GM18498 (cell line): ENCODE data around the gene NEDD8.

ENCODE experiments used
- ATAC-seq: cut with Tn5 transposase; IDR thresholded peaks from one replicate; pipeline ENCODE4 v1.9.1; 2021; ENCODE audit warnings: mild to moderate bottlenecking, moderate library complexity; ENCODE audit not compliant: unreplicated experiment

Gene NEDD8

DNA sequence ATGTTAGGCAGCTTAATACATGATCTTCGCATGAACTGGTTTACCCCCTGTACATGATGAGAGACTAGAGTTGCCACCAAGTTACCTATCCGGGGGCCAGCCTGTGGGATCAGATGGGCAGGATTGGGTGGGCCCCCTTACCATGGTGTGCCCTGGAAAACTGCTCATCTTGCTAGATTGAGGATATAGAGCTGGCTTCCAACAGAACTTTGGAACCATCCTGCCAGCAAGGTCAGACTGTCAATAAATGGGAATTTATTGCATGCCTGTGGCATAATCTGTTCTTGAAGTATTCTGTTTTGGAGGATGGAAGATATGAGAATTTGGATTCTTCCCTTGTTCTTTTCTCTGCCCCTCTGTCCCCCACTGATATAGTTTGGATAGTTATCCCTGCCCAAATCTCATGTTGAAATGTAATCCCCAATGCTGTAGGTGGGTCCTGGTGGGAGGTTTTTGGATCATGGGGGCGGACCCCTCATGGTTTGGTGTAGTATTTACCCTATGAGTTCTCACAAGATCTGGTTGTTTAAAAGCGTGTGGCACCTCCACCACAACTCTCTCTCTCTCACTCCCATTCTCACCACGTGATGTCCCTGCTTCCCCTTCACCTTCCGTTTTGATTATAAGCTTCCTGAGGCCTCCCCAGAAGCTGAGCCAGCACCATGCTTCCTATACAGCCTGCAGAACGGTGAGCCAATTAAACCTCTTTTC lies 33.2 kb downstream of the NEDD8 start:
- no peak for ATAC-seq

DNA sequence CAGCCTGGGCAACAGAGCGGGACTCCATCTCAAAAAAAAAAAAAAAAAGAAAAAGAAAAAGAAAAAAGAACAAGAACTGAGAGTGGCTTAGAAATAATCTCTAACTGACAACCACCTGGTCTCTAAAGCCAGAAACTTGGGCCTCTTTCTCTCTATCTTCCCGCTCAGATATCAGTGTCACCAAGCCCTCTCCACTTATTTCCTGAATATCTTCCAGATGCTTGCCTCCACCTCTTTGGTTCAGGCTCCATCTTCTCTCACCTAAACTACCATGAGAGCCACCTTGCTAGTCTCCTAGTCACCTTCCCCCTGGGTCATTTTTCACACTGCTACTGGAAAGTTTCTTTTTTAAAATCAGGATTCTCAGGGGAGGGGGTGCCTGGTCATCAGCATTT lies 35.1 kb downstream of the NEDD8 start:
- no peak for ATAC-seq

DNA sequence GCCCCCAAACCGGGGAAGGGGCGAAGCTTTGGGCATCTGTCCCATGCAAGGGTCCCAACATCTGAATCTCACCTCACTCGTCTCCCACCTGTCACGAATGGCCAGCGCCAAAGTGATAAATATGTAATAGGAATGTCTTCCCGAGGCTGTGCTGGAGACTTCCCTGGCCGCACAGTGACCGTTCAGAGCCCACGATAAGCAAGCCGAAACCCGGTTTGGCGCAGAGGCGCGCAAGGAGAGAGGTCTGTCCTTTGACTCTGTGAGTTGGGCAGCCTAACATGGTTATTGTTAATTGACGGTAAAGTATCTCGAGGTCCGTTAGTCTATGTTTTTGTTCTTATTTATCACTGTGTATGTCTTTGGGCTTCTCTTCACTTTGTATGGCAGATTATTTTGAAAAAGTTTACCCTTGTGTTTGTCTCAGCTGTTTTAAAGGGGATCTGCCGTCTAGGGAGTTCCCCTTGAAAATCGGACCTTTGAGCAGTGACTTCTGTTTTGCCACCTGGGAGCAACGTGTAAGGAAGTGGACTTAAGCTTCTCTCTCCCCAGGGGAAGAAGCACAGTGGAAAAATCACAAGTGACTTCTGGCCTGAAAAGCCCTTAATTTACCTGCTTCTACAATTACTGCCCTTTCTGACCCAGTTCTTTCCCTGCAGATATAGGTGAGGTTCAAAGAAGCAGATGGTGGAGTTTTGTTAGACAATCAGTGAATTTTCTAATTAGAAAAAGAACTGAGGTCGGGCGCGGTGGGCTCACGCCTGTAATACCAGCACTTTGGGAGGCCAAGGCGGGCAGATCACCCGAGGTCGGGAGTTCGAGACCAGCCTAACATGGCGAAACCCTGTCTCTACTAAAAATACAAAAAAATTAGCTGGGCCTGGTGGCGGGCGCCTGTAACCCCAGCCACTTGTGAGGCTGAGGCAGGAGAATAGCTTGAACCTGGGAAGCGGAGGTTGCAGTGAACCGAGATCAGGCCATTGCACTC lies 35.8 kb downstream of the NEDD8 start:
- peak; percentile 19 for ATAC-seq

DNA sequence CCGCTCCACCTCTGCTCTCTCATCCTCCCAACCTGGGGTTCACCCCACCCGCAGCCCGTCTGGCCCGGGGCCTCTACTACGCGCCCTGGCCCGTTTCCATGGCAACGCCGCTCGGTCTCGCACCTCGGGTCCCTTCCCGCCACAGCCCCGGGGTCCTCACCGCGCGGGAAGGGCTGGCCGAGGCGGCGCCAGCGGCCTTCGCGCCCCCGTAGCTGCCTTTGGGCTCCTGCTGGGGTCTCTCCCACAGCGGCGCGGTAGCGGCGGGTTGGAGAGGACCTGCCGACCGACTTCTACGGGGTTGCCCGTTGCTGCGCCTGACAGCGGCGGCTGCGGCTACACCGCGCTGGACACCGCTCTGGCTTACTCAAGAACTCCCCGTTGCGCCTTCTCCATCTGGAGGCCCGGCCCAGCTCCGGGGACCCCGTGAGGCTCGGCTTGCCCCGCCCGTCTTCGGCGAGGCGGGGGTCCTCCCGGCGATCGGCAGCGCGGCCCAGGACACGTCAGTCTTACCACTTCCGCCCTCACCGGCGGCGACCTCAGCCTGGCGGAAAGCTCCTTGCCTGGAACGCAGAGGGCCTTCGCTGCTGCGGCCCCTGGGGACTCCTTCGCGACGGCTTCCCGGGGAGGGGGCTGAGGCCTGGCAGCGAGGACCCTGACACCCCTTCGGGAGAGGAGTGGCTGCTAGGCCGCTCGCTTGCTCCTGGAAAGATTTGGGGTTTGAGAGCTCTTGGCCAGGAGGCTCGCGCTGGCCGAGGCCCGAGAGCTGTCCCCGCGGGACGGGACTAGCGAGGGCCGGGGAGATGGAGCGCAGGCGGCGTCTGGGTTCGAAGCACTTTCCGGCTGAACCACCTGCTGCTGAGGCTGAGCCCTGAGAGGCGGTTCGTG lies 36.7 kb downstream of the NEDD8 start, which contains the start of gene TM9SF1:
Gene TM9SF1, minus strand, starts transcription at position 256 of the 885 bp plus-strand sequence. CDS start 422 bp downstream, outside the sequence.
- peak; percentile 92 for ATAC-seq

- ATAC-seq: no peak
Measured at GRCh38 chr14:24194873-24195185, 37.3 kb downstream of the NEDD8 start.

DNA sequence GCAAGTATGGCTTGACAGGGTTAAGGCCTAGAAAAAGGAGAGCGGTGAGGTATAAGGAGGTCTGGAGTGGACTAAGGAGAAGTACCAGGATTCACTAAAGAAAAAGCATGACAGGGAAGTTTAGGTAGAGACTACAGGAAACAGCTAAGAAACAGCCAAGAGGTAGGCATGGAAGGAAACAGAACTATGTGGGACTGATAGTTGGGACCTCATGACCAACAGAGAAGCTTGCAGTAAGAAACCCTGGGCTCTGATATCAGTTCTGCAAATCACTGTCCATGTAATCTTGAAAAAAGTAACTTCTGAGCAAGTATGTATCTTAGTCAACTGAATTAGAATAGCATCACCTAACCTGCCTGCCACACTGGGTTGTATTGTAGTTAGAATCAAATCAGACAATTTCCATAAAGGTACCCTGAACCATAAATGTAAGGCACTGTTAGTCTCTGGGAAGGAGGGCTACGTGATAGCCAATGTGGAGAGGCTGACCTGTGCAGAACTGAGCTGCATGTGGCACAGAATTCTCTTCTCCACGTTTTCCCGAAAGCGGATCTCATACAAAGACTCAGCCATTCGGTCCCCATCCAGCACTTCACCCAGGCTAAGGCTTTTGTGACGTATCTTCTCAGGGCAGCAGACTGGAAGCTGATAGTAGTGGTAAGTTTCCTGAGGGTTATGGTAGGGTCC lies 37.8 kb downstream of the NEDD8 start:
- no peak for ATAC-seq

- no peak for ATAC-seq
Measured at GRCh38 chr14:24192933-24193332, 39.2 kb downstream of the NEDD8 start.

DNA sequence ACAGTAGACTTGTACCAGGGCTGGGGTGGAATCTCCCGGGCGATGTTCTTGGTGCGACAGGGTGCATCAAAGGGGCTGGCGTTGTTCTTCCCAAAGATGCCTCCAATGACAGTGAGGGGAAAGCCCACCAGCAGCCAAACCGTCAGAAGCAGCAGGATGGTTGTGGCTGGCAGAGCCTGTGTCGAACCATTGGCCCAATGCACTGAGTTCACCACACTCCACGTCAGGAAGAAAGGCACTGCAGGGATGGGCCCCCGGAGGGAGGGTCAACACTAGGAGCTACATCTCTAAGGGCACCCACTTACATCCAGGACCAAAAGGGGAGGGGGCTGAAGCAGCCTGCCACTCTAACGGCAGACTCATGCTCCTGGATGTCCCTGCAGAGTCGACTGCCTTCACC lies 41.8 kb downstream of the NEDD8 start:
- ATAC-seq: no peak

GRCh38 chr14:24189460-24189859 lies 42.7 kb downstream of the NEDD8 start:
- no peak for ATAC-seq

- ATAC-seq: no peak
Measured at GRCh38 chr14:24189059-24189375, 43.1 kb downstream of the NEDD8 start.

GRCh38 chr14:24188251-24189058 lies 43.7 kb downstream of the NEDD8 start, which contains the start of gene IPO4:
IPO4 (minus strand) TSS chr14:24188816; CDS start chr14:24188787, 29 bp downstream.
- peak; percentile 87 for ATAC-seq

GRCh38 chr14:24187539-24187915 lies 44.6 kb downstream of the NEDD8 start:
- no peak for ATAC-seq

- no peak for ATAC-seq
Measured at GRCh38 chr14:24186831-24187538, 45.2 kb downstream of the NEDD8 start.

DNA sequence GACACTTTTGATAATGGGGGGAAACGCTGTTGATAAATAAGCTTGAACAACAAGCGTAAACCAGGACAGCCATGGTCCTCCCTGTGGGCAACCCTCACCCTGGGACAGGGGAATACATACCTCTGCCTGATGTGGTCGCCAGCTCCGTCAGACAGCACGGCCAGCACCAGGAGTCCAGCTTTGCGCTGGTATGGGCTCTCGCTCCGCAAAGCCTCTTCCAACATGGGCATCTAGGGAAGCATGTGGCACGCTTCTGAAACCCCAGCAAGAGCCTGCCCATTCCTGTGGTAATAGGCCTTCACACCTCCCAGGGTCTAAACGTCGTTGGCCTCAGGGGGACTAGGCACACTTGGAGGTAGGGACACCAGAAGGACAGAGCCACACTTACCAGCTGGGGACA lies 46.4 kb downstream of the NEDD8 start:
- ATAC-seq: no peak

GRCh38 chr14:24185026-24185425 lies 47.1 kb downstream of the NEDD8 start:
- no peak for ATAC-seq

GRCh38 chr14:24184104-24184970 lies 47.8 kb downstream of the NEDD8 start:
- ATAC-seq: no peak

DNA sequence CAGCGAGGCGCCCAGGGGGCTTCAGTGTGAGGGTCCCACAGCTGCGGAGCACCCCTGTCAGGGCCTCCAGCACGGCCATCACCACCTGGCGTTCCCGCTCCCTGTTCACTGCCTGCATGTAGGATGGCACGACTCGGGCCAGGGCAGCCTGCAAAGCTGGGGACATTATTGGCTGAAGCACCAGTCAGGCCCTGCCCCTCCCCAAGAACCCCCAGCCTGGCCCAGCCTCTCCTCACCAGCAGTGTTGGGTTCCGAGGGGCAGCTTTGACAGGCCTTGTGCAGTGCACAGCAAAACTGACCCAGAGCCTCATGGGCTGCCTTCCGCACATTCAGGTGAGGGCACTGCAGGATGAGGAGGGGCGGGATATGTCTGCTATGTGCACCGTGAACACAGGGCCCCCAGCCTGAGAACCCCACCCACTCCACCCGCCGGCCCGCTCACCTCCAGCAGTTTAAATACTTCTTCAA lies 49.1 kb downstream of the NEDD8 start:
- no peak for ATAC-seq
